K562 (cell line): ENCODE data around the gene ADGRL3. TPM values are rescaled to one million over a fixed set of nuclear protein-coding genes. Genes with fewer than 3 reads are reported as not detected.

Experiments used
- ATAC-seq: fragments of 200-7000 bp; cut with Tn5 transposase; 3 replicates; pipeline ENCODE4 v1.9.1; 2020; ENCODE audit warnings: moderate library complexity
- BruUV-seq: library from RNA; stranded (reverse); fragments of 400-500 nt; replicated peaks from 2 replicates; lab custom pipeline; 2021; lab: Mats Ljungman, UMichigan
- CTCF ChIA-PET: fragments of 300-600 bp; formaldehyde crosslinking; extraction: SDS; loops from one replicate; lab custom pipeline; 2021; ENCODE audit warnings: low intra/inter-chr PET ratio; lab: Yijun Ruan, JAX
- POLR2A ChIA-PET: fragments of 300-600, 350-650 bp; sonication (Branson Sonifier 250); formaldehyde crosslinking; extraction: SDS; loops from one replicate; lab custom pipeline; 2021; ENCODE audit warnings: antibody characterized with exemption, inconsistent platforms; lab: Yijun Ruan, JAX
- DNase-seq, 4 experiments: peaks; one replicate each; pipeline versions ENCODE4 v3.0.0 to v3.0.0-alpha.2; 2011 to 2018; ENCODE audit warnings: low spot score in 3 of 4, mixed read lengths in 3 of 4; ENCODE audit errors: extremely low read depth in 1 of 4
- FAIRE-seq: peaks from 2 replicates; lab custom pipeline; 2011; peaks lifted over from hg19 to GRCh38; lab: Jason Lieb, UNC
- H2AFZ ChIP-seq: 2 replicates; pipeline ENCODE4 v1.6.0; 2011; ENCODE audit warnings: low read depth, low read length, control low read depth, inconsistent platforms
- H3K27ac ChIP-seq: fragments of 200-600 bp; 3 replicates; pipeline ENCODE4 v1.8.0; 2011; ENCODE audit warnings: low read depth, mild to moderate bottlenecking, control low read depth, inconsistent platforms, low read length, moderate library complexity, mixed read lengths; ENCODE audit errors: extremely low read depth
- H3K27me3 ChIP-seq, 2 experiments: fragments of 300-600 bp in 1 of 2; 2 replicates in 1 of 2; 3 replicates in 1 of 2; pipeline versions ENCODE4 v1.6.0 to v1.8.0; 2011; ENCODE audit warnings: inconsistent platforms in 2 of 2, low read length in 2 of 2, mild to moderate bottlenecking in 1 of 2, mixed read lengths in 1 of 2, moderate library complexity in 1 of 2; ENCODE audit not compliant: control insufficient read depth in 2 of 2, insufficient read depth in 2 of 2
- H3K36me3 ChIP-seq: fragments of 300-600 bp; 3 replicates; pipeline ENCODE4 v1.8.0; 2011; ENCODE audit warnings: mild to moderate bottlenecking, low read length, inconsistent platforms; ENCODE audit not compliant: control insufficient read depth, insufficient read depth
- H3K4me1 ChIP-seq, 2 experiments: fragments of 200-600 bp in 1 of 2; replicated peaks in 1 of 2; 2 replicates in 1 of 2; 3 replicates in 1 of 2; pipeline versions ENCODE4 v1.5.1 to v1.8.0; 2011; ENCODE audit warnings: inconsistent platforms in 2 of 2, low read length in 2 of 2, mild to moderate bottlenecking in 1 of 2, mixed read lengths in 1 of 2, moderate library complexity in 1 of 2; ENCODE audit not compliant: control insufficient read depth in 2 of 2, insufficient read depth in 2 of 2
- H3K4me2 ChIP-seq: 2 replicates; pipeline ENCODE4 v1.6.1; 2011; ENCODE audit warnings: low read length, control low read depth, inconsistent platforms, mixed read lengths; ENCODE audit not compliant: insufficient read depth
- H3K4me3 ChIP-seq: fragments of 200-600 bp; sonication (generic), shearing (Covaris generic); 2 replicates; pipeline ENCODE4 v1.5.1; 2016; ENCODE audit warnings: control low read depth, inconsistent platforms
- H3K79me2 ChIP-seq: fragments of 200-600 bp; 3 replicates; pipeline ENCODE4 v1.8.0; 2011; ENCODE audit warnings: low read length, inconsistent platforms; ENCODE audit not compliant: control insufficient read depth, insufficient read depth
- H3K9ac ChIP-seq, 2 experiments: 2 replicates each; pipeline versions ENCODE4 v1.6.0 to v1.6.1; 2011; ENCODE audit warnings: low read depth in 2 of 2, low read length in 2 of 2, control low read depth in 1 of 2, inconsistent platforms in 1 of 2, mild to moderate bottlenecking in 1 of 2, mixed read lengths in 1 of 2; ENCODE audit not compliant: insufficient read depth in 1 of 2
- H3K9me1 ChIP-seq: one replicate; pipeline ENCODE4 v1.6.0; 2011; ENCODE audit warnings: inconsistent platforms, mild to moderate bottlenecking, low read length, moderate library complexity; ENCODE audit not compliant: control insufficient read depth, insufficient read depth
- H3K9me3 ChIP-seq: replicated peaks from 2 replicates; pipeline ENCODE4 v1.5.1; 2011; ENCODE audit warnings: low read depth, low read length, inconsistent platforms; ENCODE audit not compliant: control insufficient read depth, insufficient read depth
- H4K20me1 ChIP-seq: replicated peaks from 2 replicates; pipeline ENCODE4 v1.6.1; 2011; ENCODE audit warnings: low read length, inconsistent platforms, mixed read lengths; ENCODE audit not compliant: control insufficient read depth, insufficient read depth
- ASH1L ChIP-seq: fragments of 450-650 bp; IDR thresholded peaks from 2 replicates; pipeline ENCODE4 v1.6.1; 2018; ENCODE audit warnings: borderline replicate concordance, mild to moderate bottlenecking, low read depth; ENCODE audit not compliant: partially characterized antibody
- BCLAF1 ChIP-seq, 2 experiments: fragments of 450-650 bp in 1 of 2; IDR thresholded peaks; 2 replicates each; pipeline ENCODE4 v1.6.1; 2011 to 2017; ENCODE audit warnings: low read depth in 2 of 2, antibody characterized with exemption in 1 of 2, borderline replicate concordance in 1 of 2, low read length in 1 of 2, mild to moderate bottlenecking in 1 of 2, mixed read lengths in 1 of 2; ENCODE audit not compliant: control insufficient read depth in 1 of 2
- CTBP1 ChIP-seq: fragments of 450-650 bp; IDR thresholded peaks from 2 replicates; pipeline ENCODE4 v1.6.1; 2016; ENCODE audit warnings: borderline replicate concordance
- E2F3 ChIP-seq: fragments of 250-450 bp; sonication (Bioruptor Pico); IDR thresholded peaks from 2 replicates; pipeline ENCODE4 v1.4.0; 2020; ENCODE audit warnings: mild to moderate bottlenecking
- FOXJ2 ChIP-seq: fragments of 200-800 bp; sonication (Bioruptor generic); IDR thresholded peaks from 2 replicates; pipeline ENCODE4 v1.6.1; 2016; ENCODE audit warnings: missing genetic modification characterization, missing compliant biosample characterization
- HINFP ChIP-seq: fragments of 450-650 bp; conservative IDR thresholded peaks from 2 replicates; pipeline ENCODE4 v1.6.1; 2016; ENCODE audit warnings: missing genetic modification characterization, low read depth, mild to moderate bottlenecking, control low read depth, missing compliant biosample characterization
- MECOM ChIP-seq: fragments of 250-450 bp; sonication (Bioruptor Pico); IDR thresholded peaks from 2 replicates; pipeline ENCODE4 v1.8.0; 2022; ENCODE audit warnings: inconsistent platforms
- NFE2L1 ChIP-seq: fragments of 450-650 bp; IDR thresholded peaks from 2 replicates; pipeline ENCODE4 v1.6.1; 2016; ENCODE audit warnings: missing genetic modification characterization, low read depth, mild to moderate bottlenecking, missing compliant biosample characterization, moderate library complexity, borderline replicate concordance
- RBBP5 ChIP-seq: fragments of 200-600 bp; sonication (generic); IDR thresholded peaks from 2 replicates; pipeline ENCODE4 v1.6.1; 2012; ENCODE audit warnings: borderline replicate concordance, mild to moderate bottlenecking, low read length, control low read depth, inconsistent platforms; ENCODE audit not compliant: insufficient read depth, poor library complexity, severe bottlenecking
- RFX7 ChIP-seq: fragments of 250-450 bp; sonication (Bioruptor Pico); IDR thresholded peaks from 2 replicates; pipeline ENCODE4 v1.5.1; 2021; ENCODE audit warnings: mild to moderate bottlenecking
- TAF9B ChIP-seq: fragments of 450-650 bp; IDR thresholded peaks from 2 replicates; pipeline ENCODE4 v1.6.1; 2018; ENCODE audit warnings: mild to moderate bottlenecking; ENCODE audit not compliant: partially characterized antibody
- TAL1 ChIP-seq: fragments of 450-650 bp; IDR thresholded peaks from 2 replicates; pipeline ENCODE4 v1.6.1; 2016; ENCODE audit warnings: mild to moderate bottlenecking
- ZNF224 ChIP-seq: sonication (generic); formaldehyde crosslinking; IDR thresholded peaks from 2 replicates; pipeline ENCODE4 v1.8.0; 2022; ENCODE audit warnings: mild to moderate bottlenecking, missing genetic modification reagents
- ZNF398 ChIP-seq: fragments of 250-450 bp; sonication (Bioruptor Pico); IDR thresholded peaks from 2 replicates; pipeline ENCODE4 v1.8.0; 2021; ENCODE audit warnings: moderate library complexity, mild to moderate bottlenecking, inconsistent platforms
- ZNF444 ChIP-seq: fragments of 250-450 bp; sonication (Bioruptor Pico); IDR thresholded peaks from 2 replicates; pipeline ENCODE4 v1.4.0; 2020; ENCODE audit warnings: mild to moderate bottlenecking, moderate library complexity
- ZNF695 ChIP-seq: fragments of 450-650 bp; formaldehyde crosslinking; IDR thresholded peaks from 2 replicates; pipeline ENCODE4 v1.4.0; 2020; ENCODE audit warnings: mild to moderate bottlenecking, moderate library complexity
- ZNF76 ChIP-seq: fragments of 250-450 bp; sonication (Bioruptor Pico); IDR thresholded peaks from 2 replicates; pipeline ENCODE4 v1.4.0; 2020; ENCODE audit warnings: mild to moderate bottlenecking, moderate library complexity, borderline replicate concordance
- ZNF77 ChIP-seq: fragments of 250-450 bp; sonication (Bioruptor Pico); IDR thresholded peaks from 2 replicates; pipeline ENCODE4 v1.5.0; 2020
- WGBS: fragments of 100-300 bp; shearing (Covaris generic); methylation state at CpG from one replicate; pipeline ENCODE4 v1.1.6; 2016; ENCODE audit warnings: low coverage, mixed read lengths; ENCODE audit not compliant: insufficient coverage; ENCODE audit errors: missing lambda C conversion rate; 5-methylcytosine and 5-hydroxymethylcytosine counted together
- in situ Hi-C: fragments of 300-500 bp; cut with MboI; formaldehyde crosslinking; loops from 4 replicates; pipeline ENCODE4 v1.15.0; 2018; ENCODE audit warnings: inconsistent platforms, mixed read lengths
- intact Hi-C: fragments of 100-400 bp; cut with micrococcal nuclease; formaldehyde crosslinking; loops from 2 replicates; pipeline ENCODE4 v1.14.2; 2022
- polyA plus RNA-seq, 8 experiments: library from polyadenylated mRNA; depleted of rRNA in 4 of 8; stranded (reverse) in 5 of 8; unstranded in 3 of 8; fragments of >200 nt; fragmentation: Nextera tagmentation in 2 of 8; fragmentation: Illumina TruSeq in 1 of 8; extraction: Ambion mirVana in 2 of 8; extraction: Trizol in 1 of 8; gene quantifications; 2 replicates each; pipeline versions ENCODE4 v1.2.1 to v1.2.3, GENCODE V29; 2011 to 2014; ENCODE audit warnings: inconsistent platforms in 1 of 8, missing spikeins in 1 of 8
- total RNA-seq, 7 experiments: library from RNA; depleted of rRNA in 6 of 7; stranded (reverse); fragments of >200 nt in 6 of 7; fragmentation: Illumina TruSeq in 2 of 7; extraction: Trizol in 2 of 7; gene quantifications; 2 replicates each; pipeline versions ENCODE4 v1.2.1 to v1.2.3, GENCODE V29; 2011 to 2021; ENCODE audit warnings: low replicate concordance in 1 of 7

ADGRL3 gene
- total and polyA plus RNA-seq, 9 of the 15 experiments (the other 6 are each of a cell fraction or from before 2014, with no cell fraction given), result 0.03 to 0.14 (median 0.04) TPM; not detected in 2

GRCh38 chr4:61201561-61201960 lies 1.4 kb downstream of the ADGRL3 start:
- Histone ChIP-seq H3K79me2 (no peaks in the 10 kb centered on the region), H3K27ac (no peak overlapping the region), H3K9me3 (no peaks in the 10 kb centered on the region), H3K9me1 (no peaks in the 10 kb centered on the region), H3K4me2 (no peak overlapping the region), H3K9ac (no peak overlapping the region), H4K20me1 (no peaks in the 10 kb centered on the region), H2AFZ (no peak overlapping the region), H3K27me3 (0 out of 5 replicates have a peak, but pooled peaks cover 0 to 4% of the 10 kb centered on the region in 2 experiments), H3K4me3 (no peak overlapping the region), H3K4me1 (peaks cover 0 to 3% of the 10 kb centered on the region in 2 experiments; a peak in 1 of 5 replicates), H3K36me3 (no peaks in the 10 kb centered on the region)
- POLR2A ChIA-PET, result no interaction called here
- no peak for ATAC-seq
- 1% methylated on average over 13 of the region's 28 CpGs for WGBS
- CTCF ChIA-PET, result no interaction called here
- in situ Hi-C loops (no loop called here), intact Hi-C loops (no loop called here)
- no peak for DNase-seq
- BruUV-seq, result no TSS peak
- FAIRE-seq, result no peak
- TF ChIP-seq ZNF398 (CRISPR knock-in tag), result no peak
- no peak for TF ChIP-seq TAF9B
- TF ChIP-seq ZNF77, result no peak
- no peak for TF ChIP-seq BCLAF1 (IDR thresholded peaks at IDR 0.05; ENCODE audit: borderline replicate concordance in 1 of 2, control insufficient read depth in 1 of 2, low read depth in 2 of 2, low read length in 1 of 2)
- TF ChIP-seq FOXJ2, result no peak
- no peak for TF ChIP-seq MECOM
- no peak for TF ChIP-seq TAL1
- TF ChIP-seq RFX7 (CRISPR knock-in tag), result no peak
- TF ChIP-seq ZNF224 (CRISPR knock-in tag), result no peak
- no peak for TF ChIP-seq ZNF76 (CRISPR knock-in tag)
- no peak for TF ChIP-seq CTBP1
- TF ChIP-seq HINFP (tag), result no peak
- no peak for TF ChIP-seq RBBP5
- TF ChIP-seq NFE2L1 (tag), result no peak
- TF ChIP-seq ASH1L, result no peak
- TF ChIP-seq ZNF695 (CRISPR knock-in tag), result no peak
- no peak for TF ChIP-seq ZNF444 (CRISPR knock-in tag)
- no peak for TF ChIP-seq E2F3 (CRISPR knock-in tag)
